Osteoblast (primary cell): Measurements from ENCODE around the gene PIP5K1C. TPM values are rescaled to one million over a fixed set of nuclear protein-coding genes. Genes with fewer than 3 reads are reported as not detected.

Source experiments
- DNase-seq: peaks from one replicate; pipeline ENCODE4 v3.0.0; 2011; ENCODE audit warnings: low spot score, mixed read lengths; ENCODE audit not compliant: insufficient read length; ENCODE audit errors: missing footprints
- H2AFZ ChIP-seq: 2 replicates; pipeline ENCODE4 v1.6.0; 2011; ENCODE audit warnings: mild to moderate bottlenecking, low read length
- H3K27ac ChIP-seq: 2 replicates; pipeline ENCODE4 v1.5.1; 2011; ENCODE audit warnings: mild to moderate bottlenecking, low read depth, low read length, moderate library complexity
- H3K27me3 ChIP-seq: 2 replicates; pipeline ENCODE4 v1.6.0; 2012; ENCODE audit warnings: mild to moderate bottlenecking, control low read depth, inconsistent platforms, low read length, moderate library complexity; ENCODE audit not compliant: insufficient read depth
- H3K36me3 ChIP-seq: 2 replicates; pipeline ENCODE4 v1.5.1; 2011; ENCODE audit warnings: mild to moderate bottlenecking, low read length, control low read depth, moderate library complexity; ENCODE audit not compliant: insufficient read depth
- H3K4me1 ChIP-seq: 2 replicates; pipeline ENCODE4 v1.5.1; 2011; ENCODE audit warnings: mild to moderate bottlenecking, low read length, control low read depth, moderate library complexity; ENCODE audit not compliant: insufficient read depth
- H3K4me2 ChIP-seq: 2 replicates; pipeline ENCODE4 v1.6.0; 2011; ENCODE audit warnings: mild to moderate bottlenecking, low read length; ENCODE audit not compliant: insufficient read depth
- H3K4me3 ChIP-seq: fragments of 200-600 bp; sonication (generic); 3 replicates; pipeline ENCODE4 v1.5.1; 2012; ENCODE audit warnings: mild to moderate bottlenecking, low read length, inconsistent platforms; ENCODE audit not compliant: insufficient read depth
- H3K79me2 ChIP-seq: 2 replicates; pipeline ENCODE4 v1.6.0; 2012; ENCODE audit warnings: mild to moderate bottlenecking, low read length, control low read depth, inconsistent platforms; ENCODE audit not compliant: insufficient read depth
- H3K9me3 ChIP-seq: 2 replicates; pipeline ENCODE4 v1.5.1; 2011; ENCODE audit warnings: low read depth, low read length, control low read depth
- H4K20me1 ChIP-seq: 2 replicates; pipeline ENCODE4 v1.6.0; 2012; ENCODE audit warnings: mild to moderate bottlenecking, low read length, control low read depth; ENCODE audit not compliant: insufficient read depth
- total RNA-seq: library from RNA; depleted of rRNA; stranded (reverse); fragments of >200 nt; gene quantifications from 2 replicates; pipeline ENCODE4 v1.2.3, GENCODE V29; 2012
- TF ChIP-seq, protein P1 (sequence below): IDR thresholded peaks from 2 replicates; pipeline ENCODE4 v1.5.1; 2011; ENCODE audit warnings: mild to moderate bottlenecking, low read depth, low read length, moderate library complexity; ENCODE audit errors: extremely low read depth

PIP5K1C gene
- total RNA-seq, 1 donor = 30.4 TPM

- Histone ChIP-seq H3K4me2 (no peak overlapping the region), H4K20me1 (peaks cover 6% of the 10 kb centered on the region), H3K4me3 (no peak overlapping the region), H3K4me1 (peaks cover 5% of the 10 kb centered on the region), H3K36me3 (peaks cover 22% of the 10 kb centered on the region), H3K27ac (no peak overlapping the region), H2AFZ (no peak overlapping the region), H3K79me2 (no peaks in the 10 kb centered on the region), H3K9me3 (no peaks in the 10 kb centered on the region), H3K27me3 (no peaks in the 10 kb centered on the region)
- no peak for DNase-seq
- TF ChIP-seq, protein P1, sequence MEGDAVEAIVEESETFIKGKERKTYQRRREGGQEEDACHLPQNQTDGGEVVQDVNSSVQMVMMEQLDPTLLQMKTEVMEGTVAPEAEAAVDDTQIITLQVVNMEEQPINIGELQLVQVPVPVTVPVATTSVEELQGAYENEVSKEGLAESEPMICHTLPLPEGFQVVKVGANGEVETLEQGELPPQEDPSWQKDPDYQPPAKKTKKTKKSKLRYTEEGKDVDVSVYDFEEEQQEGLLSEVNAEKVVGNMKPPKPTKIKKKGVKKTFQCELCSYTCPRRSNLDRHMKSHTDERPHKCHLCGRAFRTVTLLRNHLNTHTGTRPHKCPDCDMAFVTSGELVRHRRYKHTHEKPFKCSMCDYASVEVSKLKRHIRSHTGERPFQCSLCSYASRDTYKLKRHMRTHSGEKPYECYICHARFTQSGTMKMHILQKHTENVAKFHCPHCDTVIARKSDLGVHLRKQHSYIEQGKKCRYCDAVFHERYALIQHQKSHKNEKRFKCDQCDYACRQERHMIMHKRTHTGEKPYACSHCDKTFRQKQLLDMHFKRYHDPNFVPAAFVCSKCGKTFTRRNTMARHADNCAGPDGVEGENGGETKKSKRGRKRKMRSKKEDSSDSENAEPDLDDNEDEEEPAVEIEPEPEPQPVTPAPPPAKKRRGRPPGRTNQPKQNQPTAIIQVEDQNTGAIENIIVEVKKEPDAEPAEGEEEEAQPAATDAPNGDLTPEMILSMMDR = no peak
These were observed 41.2 kb downstream of the PIP5K1C start for GRCh38 chr19:3658870-3659745.

DNA sequence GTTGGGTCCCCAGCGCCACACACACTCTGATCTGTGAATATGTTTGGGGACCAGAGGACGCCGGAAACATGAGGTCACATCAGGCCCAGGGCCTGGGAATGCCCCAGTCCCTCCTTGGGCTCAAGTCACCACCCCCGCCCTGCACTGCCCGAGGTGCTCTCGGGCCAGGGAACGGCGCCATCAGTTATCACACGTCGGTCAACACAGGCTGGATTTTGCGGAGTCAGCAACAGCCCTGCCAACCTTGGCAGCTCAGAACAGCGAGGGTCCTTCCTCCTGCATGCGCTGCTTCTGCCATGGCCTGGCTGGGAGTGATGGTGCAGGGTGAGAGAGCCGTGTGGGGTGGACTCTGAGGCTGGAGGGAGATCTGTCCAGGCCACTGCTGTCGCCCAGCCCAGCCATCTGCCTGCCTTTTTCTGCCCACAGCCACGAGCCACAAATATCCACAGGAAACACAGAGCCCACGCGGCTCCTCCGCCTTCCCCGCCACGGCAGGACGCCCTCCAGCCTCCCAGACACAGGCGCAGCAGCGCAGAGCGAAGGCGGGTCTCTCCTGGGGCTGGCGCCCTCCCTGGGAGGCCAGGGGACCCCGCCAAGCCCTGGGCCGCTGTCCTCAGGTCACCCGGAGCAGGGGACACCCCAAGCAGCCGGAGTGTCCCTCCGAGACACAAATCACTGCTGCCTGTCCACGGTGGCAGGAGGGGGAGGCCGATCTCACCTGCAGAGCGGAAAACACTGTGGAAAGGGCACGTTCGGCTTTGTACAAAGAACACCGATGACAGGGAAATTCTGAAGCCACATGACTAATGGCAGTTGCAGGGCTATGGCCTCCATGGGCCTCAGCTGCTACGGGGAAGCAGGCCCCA, 42.0 kb downstream of the PIP5K1C start:
- Histone ChIP-seq H3K4me1 (peaks cover 5% of the 10 kb centered on the region), H3K9me3 (no peaks in the 10 kb centered on the region), H2AFZ (no peak overlapping the region), H3K27me3 (no peaks in the 10 kb centered on the region), H3K4me3 (no peak overlapping the region), H3K79me2 (no peaks in the 10 kb centered on the region), H3K4me2 (no peak overlapping the region), H4K20me1 (peaks cover 6% of the 10 kb centered on the region), H3K27ac (no peak overlapping the region), H3K36me3 (peaks cover 20% of the 10 kb centered on the region)
- no peak for DNase-seq
- TF ChIP-seq, protein P1 = no peak

DNA sequence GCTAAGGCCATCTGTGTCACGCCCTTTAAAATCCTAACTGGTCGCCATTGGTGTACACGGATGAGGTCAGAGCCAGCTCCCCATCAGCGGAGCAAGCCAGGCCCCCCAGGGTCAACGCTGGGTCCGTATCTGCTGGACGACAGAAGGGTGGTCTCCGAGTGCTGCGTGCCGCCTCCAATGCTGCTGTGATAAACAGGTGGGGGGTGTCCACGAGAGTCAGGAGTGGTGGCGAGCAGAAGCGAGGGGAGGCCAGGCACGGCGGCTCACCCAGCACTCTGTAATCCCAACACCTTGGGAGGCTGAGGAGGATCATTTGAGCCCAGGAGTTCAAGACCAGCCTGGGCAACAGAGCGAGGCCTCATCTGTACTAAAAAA, 42.9 kb downstream of the PIP5K1C start:
- Histone ChIP-seq H4K20me1 (peaks cover 6% of the 10 kb centered on the region), H3K9me3 (no peaks in the 10 kb centered on the region), H3K36me3 (peaks cover 20% of the 10 kb centered on the region), H3K4me1 (peaks cover 5% of the 10 kb centered on the region), H3K4me3 (no peak overlapping the region), H3K27me3 (no peaks in the 10 kb centered on the region), H3K4me2 (no peak overlapping the region), H2AFZ (no peak overlapping the region), H3K79me2 (no peaks in the 10 kb centered on the region), H3K27ac (no peak overlapping the region)
- TF ChIP-seq, protein P1 = no peak
- no peak for DNase-seq
